Panc1 (cell line): ENCODE results near the gene CTAGE8. TPM values are rescaled to one million over a fixed set of nuclear protein-coding genes. Genes with fewer than 3 reads are reported as not detected.
"Not testable (repeated sequence)": the region's sequence is repeated elsewhere in the genome, so short reads cannot be mapped to it uniquely, and the experiment has no call there.

Experiments used
- ATAC-seq: fragments of 200-7000 bp; cut with Tn5 transposase; 2 replicates; pipeline ENCODE4 v1.9.1; 2020; ENCODE audit warnings: mild to moderate bottlenecking, moderate library complexity
- BruUV-seq: library from RNA; stranded (reverse); fragments of 400-500 nt; replicated peaks from 2 replicates; lab custom pipeline; 2021; lab: Mats Ljungman, UMichigan
- CTCF ChIA-PET: fragments of 300-600 bp; sonication (Branson Sonifier 250); formaldehyde crosslinking; loops from one replicate; lab custom pipeline; 2022; ENCODE audit warnings: antibody characterized with exemption; lab: Charles Lee
- POLR2A ChIA-PET: fragments of 300-600 bp; sonication (Branson Sonifier 250); formaldehyde crosslinking; loops from one replicate; lab custom pipeline; 2022; ENCODE audit warnings: antibody characterized with exemption; lab: Charles Lee
- DNase-seq: peaks from one replicate; pipeline ENCODE4 v3.0.0-alpha.2; 2010; ENCODE audit warnings: low read depth, low spot score
- H3K27ac ChIP-seq: 2 replicates; pipeline ENCODE4 v1.5.1; 2011; ENCODE audit warnings: mild to moderate bottlenecking, low read length, inconsistent platforms
- H3K27me3 ChIP-seq: fragments of 200-500 bp; sonication (Bioruptor generic); 2 replicates; pipeline ENCODE4 v1.6.0; 2014; ENCODE audit warnings: low read length, inconsistent platforms; ENCODE audit not compliant: control insufficient read depth, insufficient read depth
- H3K36me3 ChIP-seq: fragments of 200-500 bp; sonication (Bioruptor generic); 2 replicates; pipeline ENCODE4 v1.5.1; 2014; ENCODE audit warnings: inconsistent platforms, mild to moderate bottlenecking, low read length, moderate library complexity; ENCODE audit not compliant: control insufficient read depth, insufficient read depth
- H3K4me1 ChIP-seq: 2 replicates; pipeline ENCODE4 v1.5.1; 2011; ENCODE audit warnings: inconsistent platforms, mild to moderate bottlenecking, low read length, moderate library complexity; ENCODE audit not compliant: control insufficient read depth, insufficient read depth
- H3K4me3 ChIP-seq, 2 experiments: 2 replicates each; pipeline ENCODE4 v1.5.1; 2011 to 2012; ENCODE audit warnings: low read depth in 2 of 2, low read length in 2 of 2, mild to moderate bottlenecking in 2 of 2, inconsistent platforms in 1 of 2, moderate library complexity in 1 of 2
- H3K9me3 ChIP-seq: fragments of 200-500 bp; sonication (Bioruptor generic); 2 replicates; pipeline ENCODE4 v1.5.1; 2014; ENCODE audit warnings: low read depth, mild to moderate bottlenecking, inconsistent platforms, low read length, moderate library complexity; ENCODE audit not compliant: control insufficient read depth, insufficient read depth
- CTCF ChIP-seq: fragments of 450-650 bp; IDR thresholded peaks from 2 replicates; pipeline ENCODE4 v1.5.1; 2017; ENCODE audit warnings: mild to moderate bottlenecking
- POLR2AphosphoS5 ChIP-seq: IDR thresholded peaks from 2 replicates; pipeline ENCODE4 v1.6.1; 2012; ENCODE audit warnings: mild to moderate bottlenecking, low read depth, low read length, moderate library complexity
- REST ChIP-seq, 2 experiments: IDR thresholded peaks; 2 replicates each; pipeline ENCODE4 v1.6.1; 2011 to 2012; ENCODE audit warnings: low read depth in 2 of 2, control low read depth in 1 of 2, low read length in 1 of 2, mild to moderate bottlenecking in 1 of 2, moderate library complexity in 1 of 2; ENCODE audit not compliant: insufficient read depth in 1 of 2
- SIN3A ChIP-seq: IDR thresholded peaks from 2 replicates; pipeline ENCODE4 v1.6.1; 2012; ENCODE audit warnings: low read depth, mild to moderate bottlenecking, low read length, moderate library complexity, borderline replicate concordance; ENCODE audit not compliant: insufficient read depth
- TCF7L2 ChIP-seq: IDR thresholded peaks from 2 replicates; pipeline ENCODE4 v1.6.1; 2011; ENCODE audit warnings: mild to moderate bottlenecking, low read depth, low read length, inconsistent platforms
- in situ Hi-C: cut with HindIII; loops from 2 replicates; pipeline ENCODE4 v1.10.0; 2016; ENCODE audit warnings: low sequenced_read_pairs, low pct_unique_long_range_greater_than_20kb
- intact Hi-C: fragments of 100-400 bp; cut with micrococcal nuclease; formaldehyde crosslinking; loops from one replicate; pipeline ENCODE4 v1.10.0; 2022; ENCODE audit not compliant: unreplicated experiment
- total RNA-seq: library from RNA; stranded (reverse); gene quantifications from one replicate; pipeline ENCODE4 v1.2.1, GENCODE V29; 2021; ENCODE audit not compliant: unreplicated experiment

CTAGE8 gene
- total RNA-seq, 1 experiment from 2014 or later: 5.2 TPM

GRCh38 chr7:144256112-144256511, 13.0 kb downstream of the CTAGE8 start:
- no peak overlapping the region for H3K4me3 ChIP-seq
- in situ Hi-C loops (no loop called here), intact Hi-C loops (no loop called here)
- ChIA-PET POLR2A (interaction anchor here (0.6 kb wide), 1 partner anchor 108 kb away, joined by 3 read pairs; no protein-coding TSS in a partner anchor), CTCF (no interaction called here)
- 0 out of 2 replicates have a peak, but pooled peaks cover 2% of the 10 kb centered on the region for H3K27me3 ChIP-seq
- no peak overlapping the region for H3K27ac ChIP-seq
- BruUV-seq: no TSS peak
- DNase-seq (no peak), ATAC-seq (no peak)
- TF ChIP-seq POLR2AphosphoS5 (no peak), SIN3A (no peak), REST (IDR thresholded peaks at IDR 0.05; ENCODE audit: insufficient read depth in 1 of 2, low read depth in 2 of 2, low read length in 1 of 2) (no peak), CTCF (no peak), TCF7L2 (no peak)
- no peaks in the 10 kb centered on the region for H3K9me3 ChIP-seq
- no peaks in the 10 kb centered on the region for H3K36me3 ChIP-seq
- H3K4me1 ChIP-seq: no peaks in the 10 kb centered on the region

- no peaks in the 10 kb centered on the region for H3K4me1 ChIP-seq
- no peak overlapping the region for H3K27ac ChIP-seq
- no peaks in the 10 kb centered on the region for H3K9me3 ChIP-seq
- POLR2A ChIA-PET: no interaction called here
- 0 out of 2 replicates have a peak, but pooled peaks cover 2% of the 10 kb centered on the region for H3K27me3 ChIP-seq
- no peaks in the 10 kb centered on the region for H3K36me3 ChIP-seq
- TF ChIP-seq TCF7L2: no peak
- TF ChIP-seq REST (IDR thresholded peaks at IDR 0.05; ENCODE audit: insufficient read depth in 1 of 2, low read depth in 2 of 2, low read length in 1 of 2): no peak
- CTCF ChIA-PET: no interaction called here
- no peak for ATAC-seq
- no peak for DNase-seq
- intact Hi-C loops: no loop called here
- BruUV-seq: no TSS peak
- no peak overlapping the region for H3K4me3 ChIP-seq
- in situ Hi-C loops: no loop called here
Observed at GRCh38 chr7:144255471-144255897, 13.6 kb downstream of the CTAGE8 start.

GRCh38 chr7:144252307-144252706, 16.8 kb downstream of the CTAGE8 start:
- DNase-seq, H3K36me3 ChIP-seq, H3K9me3 ChIP-seq, CTCF ChIA-PET, in situ Hi-C loops, ATAC-seq, H3K4me3 ChIP-seq, H3K4me1 ChIP-seq, H3K27ac ChIP-seq, intact Hi-C loops, H3K27me3 ChIP-seq, POLR2A ChIA-PET: not testable (repeated sequence)
- TSS peak; percentile 45 for BruUV-seq

GRCh38 chr7:144247674-144248330, 21.3 kb downstream of the CTAGE8 start:
- H3K9me3 ChIP-seq, in situ Hi-C loops, H3K36me3 ChIP-seq, H3K4me3 ChIP-seq, H3K27me3 ChIP-seq, intact Hi-C loops, H3K27ac ChIP-seq, POLR2A ChIA-PET, DNase-seq, H3K4me1 ChIP-seq, CTCF ChIA-PET, ATAC-seq, BruUV-seq: not testable (repeated sequence)
